Kidney epithelial cell (primary cell): ENCODE measurements around the gene UNKL. TPM values are rescaled to one million over a fixed set of nuclear protein-coding genes. Genes with fewer than 3 reads are reported as not detected.

ENCODE experiments used
- DNase-seq: peaks from one replicate; pipeline ENCODE4 v3.0.0-alpha.2; 2010; ENCODE audit warnings: low read depth
- H3K27me3 ChIP-seq: 2 replicates; pipeline ENCODE4 v1.6.0; 2011; ENCODE audit warnings: low read length; ENCODE audit not compliant: control insufficient read depth, insufficient read depth
- H3K36me3 ChIP-seq: 2 replicates; pipeline ENCODE4 v1.5.1; 2011; ENCODE audit warnings: low read length; ENCODE audit not compliant: control insufficient read depth, insufficient read depth
- H3K4me3 ChIP-seq: 2 replicates; pipeline ENCODE4 v1.5.1; 2011; ENCODE audit warnings: low read depth, mild to moderate bottlenecking, control low read depth, low read length
- total RNA-seq: library from RNA; depleted of rRNA; stranded (reverse); fragments of >200 nt; gene quantifications from 2 replicates; pipeline ENCODE4 v1.2.3, GENCODE V29; 2015
- TF ChIP-seq, protein P1 (sequence below): IDR thresholded peaks from 2 replicates; pipeline ENCODE4 v1.5.1; 2011; ENCODE audit warnings: mild to moderate bottlenecking, moderate library complexity, low read length, control low read depth, inconsistent platforms; ENCODE audit not compliant: insufficient read depth, poor library complexity, severe bottlenecking

UNKL gene
- total RNA-seq, 1 donor from 2014 or later: 19.3 TPM

DNA sequence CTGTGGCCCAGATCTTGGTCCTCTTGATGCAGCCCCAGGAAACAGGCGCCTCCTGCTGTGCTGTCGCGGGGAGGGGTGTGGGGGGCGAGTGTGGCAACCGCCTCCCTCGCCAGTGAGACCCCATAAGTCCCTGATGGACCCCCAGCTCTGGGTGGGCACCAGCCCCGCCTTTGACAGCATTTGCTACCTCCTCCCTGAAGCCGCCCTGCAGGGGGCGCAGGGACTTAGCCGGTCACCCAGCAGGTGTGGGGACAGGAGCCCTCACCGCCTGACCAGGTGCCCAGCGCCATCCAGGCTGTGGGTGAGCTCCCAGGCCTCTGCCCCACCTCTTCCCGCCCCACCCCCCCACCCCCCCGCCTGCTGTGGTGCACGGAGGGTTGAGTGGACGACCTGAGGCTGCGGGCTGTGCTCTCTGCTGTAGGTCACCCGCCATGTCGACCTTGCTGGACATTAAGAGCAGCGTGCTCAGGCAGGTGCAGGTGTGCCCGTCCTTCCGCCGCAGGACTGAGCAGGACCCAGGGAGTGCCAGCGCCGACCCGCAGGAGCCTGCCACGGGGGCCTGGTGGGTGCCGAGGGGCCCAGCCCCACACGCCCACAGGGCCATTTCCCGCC is 76.3 kb downstream of the UNKL start:
- no peak overlapping the region for H3K4me3 ChIP-seq
- TF ChIP-seq, protein P1, sequence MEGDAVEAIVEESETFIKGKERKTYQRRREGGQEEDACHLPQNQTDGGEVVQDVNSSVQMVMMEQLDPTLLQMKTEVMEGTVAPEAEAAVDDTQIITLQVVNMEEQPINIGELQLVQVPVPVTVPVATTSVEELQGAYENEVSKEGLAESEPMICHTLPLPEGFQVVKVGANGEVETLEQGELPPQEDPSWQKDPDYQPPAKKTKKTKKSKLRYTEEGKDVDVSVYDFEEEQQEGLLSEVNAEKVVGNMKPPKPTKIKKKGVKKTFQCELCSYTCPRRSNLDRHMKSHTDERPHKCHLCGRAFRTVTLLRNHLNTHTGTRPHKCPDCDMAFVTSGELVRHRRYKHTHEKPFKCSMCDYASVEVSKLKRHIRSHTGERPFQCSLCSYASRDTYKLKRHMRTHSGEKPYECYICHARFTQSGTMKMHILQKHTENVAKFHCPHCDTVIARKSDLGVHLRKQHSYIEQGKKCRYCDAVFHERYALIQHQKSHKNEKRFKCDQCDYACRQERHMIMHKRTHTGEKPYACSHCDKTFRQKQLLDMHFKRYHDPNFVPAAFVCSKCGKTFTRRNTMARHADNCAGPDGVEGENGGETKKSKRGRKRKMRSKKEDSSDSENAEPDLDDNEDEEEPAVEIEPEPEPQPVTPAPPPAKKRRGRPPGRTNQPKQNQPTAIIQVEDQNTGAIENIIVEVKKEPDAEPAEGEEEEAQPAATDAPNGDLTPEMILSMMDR: peak; percentile 40

DNA sequence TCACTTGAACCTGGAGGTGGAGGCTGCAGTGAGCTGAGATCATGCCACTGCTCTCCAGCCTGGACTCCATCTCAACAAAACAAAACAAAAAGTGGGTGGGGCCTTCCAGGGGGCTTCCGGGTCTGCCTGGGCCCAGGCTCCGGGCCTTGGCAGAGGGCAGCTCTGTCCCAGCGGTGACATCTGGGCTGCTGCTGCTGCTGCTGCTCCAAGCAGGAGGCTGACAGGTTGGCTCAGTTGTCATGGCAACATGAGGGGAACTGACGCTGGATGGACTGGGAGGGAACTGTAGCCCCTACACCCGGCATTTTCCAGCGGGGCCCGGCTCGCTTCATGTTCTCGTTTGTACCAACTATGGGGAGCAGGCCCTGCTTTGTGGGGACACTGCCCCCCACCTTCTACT is 77.0 kb downstream of the UNKL start:
- DNase-seq: no peak
- TF ChIP-seq, protein P1: no peak
- Histone ChIP-seq H3K27me3 (peaks cover 62% of the 10 kb centered on the region), H3K36me3 (no peaks in the 10 kb centered on the region), H3K4me3 (no peak overlapping the region)

More for the DNA sequence above, 76.3 kb downstream of the UNKL start:
- Histone ChIP-seq H3K36me3 (no peaks in the 10 kb centered on the region), H3K27me3 (peaks cover 54% of the 10 kb centered on the region)
- DNase-seq: no peak

DNA sequence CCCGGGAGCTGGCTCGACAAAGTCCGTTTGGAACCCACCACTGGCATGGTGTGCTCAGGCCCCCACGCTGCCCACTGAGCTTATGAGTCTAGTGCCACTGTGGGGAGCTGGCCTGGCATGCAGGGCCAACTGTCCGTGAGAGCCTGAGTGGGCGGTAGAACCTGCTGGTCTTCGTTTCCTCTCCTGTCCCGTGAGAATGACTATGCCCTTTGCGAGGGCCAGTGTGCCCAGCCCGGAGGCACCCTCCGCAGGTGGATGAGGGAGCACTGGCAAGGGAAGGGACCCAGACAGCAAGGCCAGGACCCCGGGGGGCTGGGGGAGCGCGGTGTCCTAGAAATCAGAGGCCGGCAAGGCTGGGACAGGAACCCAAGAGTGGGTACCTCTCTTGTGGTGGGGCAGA is 77.9 kb downstream of the UNKL start:
- TF ChIP-seq, protein P1: no peak

DNA sequence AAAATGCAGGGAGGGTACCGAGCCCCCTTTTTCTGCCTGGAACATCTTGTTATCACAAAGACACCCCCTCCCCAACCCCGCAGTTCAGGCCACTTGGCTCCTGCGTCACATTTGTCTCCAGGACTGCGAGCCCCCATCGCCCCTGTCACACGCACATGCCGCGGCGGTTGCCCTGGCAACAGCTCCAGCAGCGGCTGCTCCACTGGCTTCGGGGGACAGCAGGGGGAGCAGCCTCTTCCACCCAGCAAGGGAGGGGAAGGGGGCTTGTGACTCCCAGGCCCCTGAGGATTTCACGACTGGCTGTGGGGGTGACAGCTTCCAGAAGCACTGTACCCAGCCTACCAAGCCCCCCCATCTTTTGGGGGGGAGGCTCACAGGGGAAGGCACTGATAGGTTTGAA is 78.5 kb downstream of the UNKL start:
- Histone ChIP-seq H3K4me3 (no peak overlapping the region), H3K27me3 (peaks cover 74% of the 10 kb centered on the region), H3K36me3 (no peaks in the 10 kb centered on the region)
- no peak for DNase-seq
- TF ChIP-seq, protein P1: no peak

More for the DNA sequence above, 77.9 kb downstream of the UNKL start:
- Histone ChIP-seq H3K4me3 (no peak overlapping the region), H3K36me3 (no peaks in the 10 kb centered on the region), H3K27me3 (peaks cover 68% of the 10 kb centered on the region)
- DNase-seq: no peak

DNA sequence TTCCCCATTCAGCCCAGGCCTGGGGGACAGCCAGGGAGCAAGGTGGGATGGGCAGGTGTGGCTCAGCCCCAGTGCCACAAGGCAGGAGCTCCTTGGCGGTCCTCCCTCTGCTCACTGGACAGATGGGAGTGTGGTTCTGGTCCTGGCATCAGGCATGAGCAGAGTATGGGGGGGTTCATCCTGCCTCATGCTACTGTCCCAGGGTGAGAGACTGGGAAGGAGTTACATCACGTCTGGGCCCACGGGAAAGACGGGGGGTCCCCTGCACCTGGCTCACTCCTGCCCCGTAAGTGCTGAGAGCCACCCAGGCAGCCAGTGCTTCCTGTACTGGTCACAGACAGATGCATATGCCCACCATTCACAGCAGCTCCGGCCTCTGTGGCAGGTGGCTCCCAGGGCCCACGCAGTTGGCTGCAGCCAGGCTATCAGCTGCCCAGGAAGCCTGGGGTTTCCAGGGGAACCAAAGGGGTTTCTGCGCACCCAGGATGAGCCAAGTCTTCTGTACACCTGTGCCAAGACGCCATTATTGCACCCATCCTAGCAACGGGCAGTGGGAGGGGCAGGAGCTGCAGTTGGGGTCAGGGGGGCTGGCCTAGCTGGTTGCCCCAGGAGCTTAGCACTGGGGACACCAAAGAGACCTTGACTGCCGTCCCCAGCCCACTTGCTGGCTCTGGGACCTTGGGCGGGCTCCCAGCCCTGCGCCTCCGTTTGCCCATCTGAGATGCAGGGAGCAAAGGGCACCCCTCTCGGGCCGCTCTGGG is 79.1 kb downstream of the UNKL start:
- H3K36me3 ChIP-seq: no peaks in the 10 kb centered on the region
- no peak for DNase-seq
- peaks cover 77% of the 10 kb centered on the region for H3K27me3 ChIP-seq
- TF ChIP-seq, protein P1: no peak
- no peak overlapping the region for H3K4me3 ChIP-seq

DNA sequence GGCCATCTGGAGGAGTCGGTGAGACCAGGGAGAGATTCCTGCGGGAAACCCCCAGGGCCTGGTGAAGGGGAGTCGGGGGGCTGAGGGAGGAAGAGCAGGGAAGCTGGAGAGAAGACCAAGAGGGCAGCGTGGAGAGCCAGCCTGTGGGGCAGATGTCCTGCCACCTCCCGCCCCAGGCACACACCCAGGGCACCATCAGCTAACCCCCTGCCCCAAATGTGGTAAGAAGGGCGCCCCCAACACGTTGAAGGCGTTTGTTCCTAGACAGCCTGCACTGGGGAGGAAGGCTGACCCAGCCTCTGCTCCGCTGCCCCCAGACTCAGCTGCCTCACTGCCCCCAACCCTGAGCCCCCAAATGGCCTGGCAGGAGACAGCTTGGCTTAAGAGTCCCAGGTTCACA is 79.8 kb downstream of the UNKL start:
- Histone ChIP-seq H3K4me3 (no peak overlapping the region), H3K27me3 (peaks cover 78% of the 10 kb centered on the region), H3K36me3 (no peaks in the 10 kb centered on the region)
- TF ChIP-seq, protein P1: no peak
- DNase-seq: no peak
